ENCODE measurements around the gene MRTFB.

DNA sequence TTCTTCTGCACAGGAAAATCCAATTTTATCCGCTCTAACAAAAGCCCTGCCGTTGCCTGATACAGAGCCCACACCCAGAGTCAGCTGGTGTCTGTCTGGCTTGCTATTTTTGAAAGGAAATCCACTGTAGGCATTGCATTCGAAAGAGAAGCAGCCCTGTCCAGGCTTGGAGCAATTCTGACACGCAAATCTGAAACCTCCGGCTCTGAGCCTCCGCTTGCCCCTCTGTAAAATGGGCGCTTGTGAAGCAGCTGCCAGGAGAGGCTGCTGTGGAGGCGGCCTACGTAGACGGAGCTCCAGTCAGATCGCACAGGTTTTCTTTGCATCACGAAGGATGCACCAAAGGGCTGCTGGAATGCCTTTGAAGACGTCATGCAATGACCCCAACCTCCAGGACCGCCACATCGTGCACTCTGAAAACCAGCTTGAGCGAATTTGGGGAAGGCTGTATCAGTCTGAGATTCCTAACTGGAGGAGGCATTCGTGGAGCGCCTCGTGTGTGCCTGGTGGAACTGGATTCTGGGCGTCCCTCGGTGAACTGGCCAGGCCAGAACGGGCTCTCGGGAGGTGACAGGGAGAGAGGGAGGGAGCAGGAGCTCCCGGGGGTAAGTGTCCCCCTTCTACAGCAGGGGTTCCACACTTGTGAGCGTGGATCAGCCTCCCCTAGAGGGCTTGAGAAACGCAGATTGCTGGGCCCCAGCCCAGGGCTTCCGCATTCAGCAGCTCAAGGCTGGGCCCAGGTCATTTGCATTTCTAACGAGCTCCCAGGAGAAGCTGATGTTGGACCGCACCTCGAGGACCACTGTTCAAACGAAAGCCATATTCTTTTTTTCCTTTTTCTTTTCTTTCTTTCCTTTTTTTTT lies 215.5 kb downstream of the MRTFB start:
- TF ChIP-seq, protein P1, sequence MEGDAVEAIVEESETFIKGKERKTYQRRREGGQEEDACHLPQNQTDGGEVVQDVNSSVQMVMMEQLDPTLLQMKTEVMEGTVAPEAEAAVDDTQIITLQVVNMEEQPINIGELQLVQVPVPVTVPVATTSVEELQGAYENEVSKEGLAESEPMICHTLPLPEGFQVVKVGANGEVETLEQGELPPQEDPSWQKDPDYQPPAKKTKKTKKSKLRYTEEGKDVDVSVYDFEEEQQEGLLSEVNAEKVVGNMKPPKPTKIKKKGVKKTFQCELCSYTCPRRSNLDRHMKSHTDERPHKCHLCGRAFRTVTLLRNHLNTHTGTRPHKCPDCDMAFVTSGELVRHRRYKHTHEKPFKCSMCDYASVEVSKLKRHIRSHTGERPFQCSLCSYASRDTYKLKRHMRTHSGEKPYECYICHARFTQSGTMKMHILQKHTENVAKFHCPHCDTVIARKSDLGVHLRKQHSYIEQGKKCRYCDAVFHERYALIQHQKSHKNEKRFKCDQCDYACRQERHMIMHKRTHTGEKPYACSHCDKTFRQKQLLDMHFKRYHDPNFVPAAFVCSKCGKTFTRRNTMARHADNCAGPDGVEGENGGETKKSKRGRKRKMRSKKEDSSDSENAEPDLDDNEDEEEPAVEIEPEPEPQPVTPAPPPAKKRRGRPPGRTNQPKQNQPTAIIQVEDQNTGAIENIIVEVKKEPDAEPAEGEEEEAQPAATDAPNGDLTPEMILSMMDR (IDR thresholded peaks at IDR 0.05) = no peak
- TF ChIP-seq POLR2A (IDR thresholded peaks at IDR 0.05) = no peak

Measured in testis (tissue), 2 donors.